ENCODE measurements around the gene PPARA. TPM values are rescaled to one million over a fixed set of nuclear protein-coding genes. Genes with fewer than 3 reads are reported as not detected.

PPARA gene
- total RNA-seq, 4 donors from 2014 or later = 18.7 to 53.8 (median 32.0) TPM

DNA sequence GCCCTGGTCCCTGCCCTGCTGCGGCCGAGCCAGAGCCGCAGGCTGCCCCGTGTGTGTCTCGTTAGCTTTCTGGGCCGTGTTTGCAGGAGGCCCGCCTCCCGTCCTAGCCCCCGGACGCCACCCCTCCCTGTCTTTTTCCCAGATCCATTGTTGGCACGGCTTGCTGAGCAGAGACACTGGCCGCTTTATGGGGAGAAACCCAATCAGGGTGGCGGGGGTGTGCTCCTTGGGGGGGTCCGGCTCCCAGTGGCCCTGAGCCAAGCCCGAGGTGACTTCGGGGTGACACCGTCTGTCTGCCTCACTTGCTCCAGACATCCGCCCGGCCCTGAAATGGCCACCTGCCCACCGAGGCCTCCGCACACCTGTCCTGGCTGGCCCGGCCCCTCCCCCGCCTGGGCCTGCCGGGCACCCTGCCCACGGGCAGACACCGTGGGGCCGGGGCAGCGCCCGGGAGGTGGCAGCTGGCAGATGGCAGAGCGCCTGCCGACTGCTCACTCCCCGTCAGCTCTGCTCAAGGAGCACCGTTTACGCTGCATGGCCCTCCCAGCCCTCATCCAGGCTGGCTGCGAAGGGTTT, 43.1 kb upstream of the PPARA start:
- H3K9me3 ChIP-seq = no peaks in the 10 kb centered on the region
- peak overlapping the region; percentile 10 for H3K4me3 ChIP-seq
- peak overlapping the region; percentile 92 for H3K27ac ChIP-seq
- H3K27me3 ChIP-seq = no peaks in the 10 kb centered on the region
- peaks cover 51% of the 10 kb centered on the region for H3K36me3 ChIP-seq
- peaks cover 98% of the 10 kb centered on the region for H3K4me1 ChIP-seq
- DNase-seq (ENCODE audit: low spot score in 2 of 2) = no peak
- TF ChIP-seq, protein P1, sequence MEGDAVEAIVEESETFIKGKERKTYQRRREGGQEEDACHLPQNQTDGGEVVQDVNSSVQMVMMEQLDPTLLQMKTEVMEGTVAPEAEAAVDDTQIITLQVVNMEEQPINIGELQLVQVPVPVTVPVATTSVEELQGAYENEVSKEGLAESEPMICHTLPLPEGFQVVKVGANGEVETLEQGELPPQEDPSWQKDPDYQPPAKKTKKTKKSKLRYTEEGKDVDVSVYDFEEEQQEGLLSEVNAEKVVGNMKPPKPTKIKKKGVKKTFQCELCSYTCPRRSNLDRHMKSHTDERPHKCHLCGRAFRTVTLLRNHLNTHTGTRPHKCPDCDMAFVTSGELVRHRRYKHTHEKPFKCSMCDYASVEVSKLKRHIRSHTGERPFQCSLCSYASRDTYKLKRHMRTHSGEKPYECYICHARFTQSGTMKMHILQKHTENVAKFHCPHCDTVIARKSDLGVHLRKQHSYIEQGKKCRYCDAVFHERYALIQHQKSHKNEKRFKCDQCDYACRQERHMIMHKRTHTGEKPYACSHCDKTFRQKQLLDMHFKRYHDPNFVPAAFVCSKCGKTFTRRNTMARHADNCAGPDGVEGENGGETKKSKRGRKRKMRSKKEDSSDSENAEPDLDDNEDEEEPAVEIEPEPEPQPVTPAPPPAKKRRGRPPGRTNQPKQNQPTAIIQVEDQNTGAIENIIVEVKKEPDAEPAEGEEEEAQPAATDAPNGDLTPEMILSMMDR (IDR thresholded peaks at IDR 0.05) = no peak
- no peak for TF ChIP-seq POLR2A (IDR thresholded peaks at IDR 0.05)
- peak in 2 of 3 donors; percentile 17 to 22 for TF ChIP-seq POLR2AphosphoS5 (IDR thresholded peaks at IDR 0.05)
- WGBS = 27% methylated on average over 29 of the region's 35 CpGs

- TF ChIP-seq POLR2AphosphoS5 (IDR thresholded peaks at IDR 0.05) (no peak), POLR2A (IDR thresholded peaks at IDR 0.05) (no peak), EP300 (IDR thresholded peaks at IDR 0.05) (no peak)
- TF ChIP-seq, protein P1 (IDR thresholded peaks at IDR 0.05) = no peak
- H3K36me3 ChIP-seq = peaks cover 51% of the 10 kb centered on the region
Observed at GRCh38 chr22:46107753-46108563, 42.4 kb upstream of the PPARA start.

GRCh38 chr22:46108564-46109473, 41.5 kb upstream of the PPARA start:
- H3K4me1 ChIP-seq = peaks cover 98% of the 10 kb centered on the region
- H3K4me3 ChIP-seq = no peak overlapping the region
- H3K36me3 ChIP-seq = peaks cover 50% of the 10 kb centered on the region
- TF ChIP-seq, protein P1 (IDR thresholded peaks at IDR 0.05) = no peak
- TF ChIP-seq POLR2A (IDR thresholded peaks at IDR 0.05) = no peak
- TF ChIP-seq EP300 (IDR thresholded peaks at IDR 0.05) = no peak
- no peak for DNase-seq (ENCODE audit: low spot score in 2 of 2)
- H3K27ac ChIP-seq = peak overlapping the region; percentile 92
- no peaks in the 10 kb centered on the region for H3K27me3 ChIP-seq
- 70% methylated on average over 9 of the region's 20 CpGs for WGBS
- no peaks in the 10 kb centered on the region for H3K9me3 ChIP-seq

More at GRCh38 chr22:46107753-46108563, 42.4 kb upstream of the PPARA start:
- H3K9me3 ChIP-seq = no peaks in the 10 kb centered on the region
- WGBS = 39% methylated on average over 5 of the region's 22 CpGs
- H3K4me3 ChIP-seq = peak overlapping the region; percentile 10
- H3K27ac ChIP-seq = peak overlapping the region; percentile 92
- H3K27me3 ChIP-seq = no peaks in the 10 kb centered on the region
- no peak for DNase-seq (ENCODE audit: low spot score in 2 of 2)
- peaks cover 98% of the 10 kb centered on the region for H3K4me1 ChIP-seq

DNA sequence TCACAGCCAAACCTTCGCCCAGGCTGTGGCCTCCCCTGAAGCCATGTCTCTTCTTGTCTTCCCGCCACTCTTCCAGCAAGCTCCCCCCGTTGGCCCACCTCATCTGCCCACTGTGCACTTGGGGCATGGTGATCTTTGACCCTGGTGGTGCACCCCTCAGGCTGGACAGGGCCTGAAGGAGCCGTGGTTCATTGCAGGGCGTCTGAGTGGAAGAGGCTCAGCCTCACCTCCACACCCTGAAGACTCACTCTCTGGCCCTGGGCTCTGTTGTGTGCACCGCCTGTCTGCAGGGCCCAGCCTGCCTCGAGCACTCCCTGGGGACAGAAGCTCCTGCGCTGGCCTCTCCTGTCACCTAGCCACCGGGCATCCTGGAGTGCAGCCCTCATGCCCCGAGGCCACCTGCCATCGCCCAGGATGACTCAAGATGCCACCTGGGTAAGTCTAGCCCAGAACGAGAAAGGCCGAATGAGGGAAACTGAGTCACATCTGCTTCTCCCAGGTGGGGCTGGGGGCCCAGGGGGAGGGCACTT, 40.8 kb upstream of the PPARA start:
- Histone ChIP-seq H3K4me3 (no peak overlapping the region), H3K27ac (peak overlapping the region; percentile 92), H3K27me3 (no peaks in the 10 kb centered on the region), H3K4me1 (peaks cover 98% of the 10 kb centered on the region), H3K36me3 (peaks cover 44% of the 10 kb centered on the region), H3K9me3 (no peaks in the 10 kb centered on the region)
- 48% methylated on average over 12 of the region's 13 CpGs for WGBS
- no peak for TF ChIP-seq EP300 (IDR thresholded peaks at IDR 0.05)
- TF ChIP-seq POLR2AphosphoS5 (IDR thresholded peaks at IDR 0.05) = no peak
- TF ChIP-seq POLR2A (IDR thresholded peaks at IDR 0.05) = no peak
- TF ChIP-seq, protein P1 (IDR thresholded peaks at IDR 0.05) = no peak
- DNase-seq (ENCODE audit: low spot score in 2 of 2) = no peak
